GM12892 (cell line): ENCODE data around the gene MGAT5.

Experiments used
- POLR2A ChIP-seq: IDR thresholded peaks from 2 replicates; pipeline ENCODE4 v1.6.1; 2011; ENCODE audit warnings: low read depth, low read length, control low read depth
- POLR2AphosphoS5 ChIP-seq: IDR thresholded peaks from 2 replicates; pipeline ENCODE4 v1.6.1; 2011; ENCODE audit warnings: low read depth, low read length, control low read depth

GRCh38 chr2:134401789-134402188 lies 147.9 kb downstream of the MGAT5 start:
- no peak for TF ChIP-seq POLR2A
- TF ChIP-seq POLR2AphosphoS5, result no peak
